GM21390 (cell line): ENCODE results near the gene CDH2.

Experiments used
- ATAC-seq: cut with Tn5 transposase; IDR thresholded peaks from one replicate; pipeline ENCODE4 v1.9.1; 2021; ENCODE audit not compliant: unreplicated experiment

The CDH2 gene

DNA sequence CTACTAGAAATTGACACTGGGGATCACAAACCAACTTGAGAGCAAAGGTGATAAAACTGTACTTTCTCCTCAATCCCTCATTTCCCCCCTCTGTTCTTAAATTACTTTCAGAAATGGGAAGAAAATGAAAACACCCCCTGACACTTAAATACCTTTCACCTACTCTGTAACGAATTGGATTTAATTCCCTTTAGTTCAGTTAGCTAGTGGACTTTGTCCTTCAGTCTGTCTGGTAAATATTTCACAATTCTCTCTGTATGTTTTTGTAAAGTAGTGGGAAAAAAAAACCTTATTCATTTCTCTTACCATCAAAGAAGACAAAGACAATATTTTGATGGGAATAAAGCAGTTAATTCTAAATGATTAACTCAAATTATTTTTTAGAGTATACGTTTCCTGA is 85.7 kb downstream of the CDH2 start:
- no peak for ATAC-seq

DNA sequence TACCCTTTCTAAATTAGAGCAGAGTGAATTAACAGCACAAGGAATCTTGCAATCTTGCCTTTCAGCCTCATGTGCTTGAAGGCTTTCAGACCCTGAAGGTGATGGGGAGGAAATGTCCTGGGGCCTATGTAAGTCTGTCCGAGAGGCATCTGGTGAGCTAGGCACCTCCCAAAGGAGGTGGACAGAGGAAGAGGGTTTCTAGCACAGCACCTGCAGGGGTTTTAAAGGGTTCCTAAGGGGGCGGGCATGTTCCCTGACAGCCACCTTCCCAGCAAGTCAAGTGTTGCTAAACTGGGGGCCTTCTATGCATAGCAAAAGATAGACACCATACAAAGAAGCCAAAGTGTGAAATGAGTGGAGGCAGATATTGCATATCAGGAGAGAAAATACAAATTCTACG is 88.5 kb downstream of the CDH2 start:
- no peak for ATAC-seq

DNA sequence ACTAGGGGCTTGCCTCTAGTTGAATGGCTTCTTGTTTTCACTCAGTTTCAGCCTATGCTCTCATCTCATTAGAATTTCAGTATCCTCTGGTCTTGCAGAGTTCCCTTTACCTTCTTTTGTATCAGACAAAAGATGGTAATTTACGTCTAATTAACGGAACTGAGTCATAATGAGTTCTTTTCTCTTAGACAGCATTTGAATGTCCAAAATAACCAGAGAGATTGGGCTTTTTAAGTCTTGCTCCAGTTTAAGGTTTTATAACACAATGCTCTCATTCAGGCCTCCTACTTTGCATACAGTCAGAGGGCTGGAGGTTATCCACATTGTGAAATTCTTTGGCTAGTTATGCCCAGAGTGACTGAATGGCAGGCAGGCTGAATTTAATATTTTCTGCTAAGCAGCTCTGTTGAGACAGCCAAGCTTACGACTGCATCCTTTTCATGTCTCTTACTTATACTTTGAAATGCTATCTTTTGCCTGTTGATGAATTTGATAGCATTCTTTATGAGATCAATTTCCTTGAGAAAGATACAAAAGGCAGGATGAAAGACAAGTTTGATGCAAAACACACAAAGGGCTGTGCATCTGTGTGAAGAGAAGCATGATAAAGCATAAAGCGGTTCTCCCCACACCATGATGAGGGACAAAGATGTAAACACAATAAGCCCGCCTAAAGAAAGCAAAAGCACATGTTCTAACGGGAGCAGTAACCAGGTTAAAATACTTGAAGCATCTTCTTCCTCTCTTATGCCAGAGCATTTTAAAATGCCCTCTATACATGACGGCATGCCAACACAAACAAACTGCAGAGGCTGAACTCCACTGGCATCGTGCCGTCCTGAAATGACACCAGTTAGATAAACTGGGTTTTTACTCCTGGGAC is 90.0 kb downstream of the CDH2 start:
- ATAC-seq = no peak

DNA sequence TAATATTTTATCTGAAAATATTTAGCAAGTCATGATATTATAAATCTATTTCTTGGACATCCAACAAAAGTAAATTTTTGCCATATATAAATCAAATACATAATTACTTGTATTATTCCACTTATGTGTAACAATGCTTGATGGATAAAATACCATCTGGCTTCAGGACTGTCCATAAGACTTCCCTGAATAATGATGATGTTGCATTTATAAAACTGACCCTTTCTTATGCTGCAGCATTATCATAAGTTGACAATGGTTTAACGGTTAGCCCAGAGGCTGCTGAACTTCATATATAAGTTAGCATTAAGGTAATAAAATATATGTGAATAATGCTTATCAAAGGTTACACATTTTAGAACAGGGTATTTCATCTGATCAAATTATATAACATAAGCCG is 95.4 kb downstream of the CDH2 start:
- ATAC-seq = no peak

DNA sequence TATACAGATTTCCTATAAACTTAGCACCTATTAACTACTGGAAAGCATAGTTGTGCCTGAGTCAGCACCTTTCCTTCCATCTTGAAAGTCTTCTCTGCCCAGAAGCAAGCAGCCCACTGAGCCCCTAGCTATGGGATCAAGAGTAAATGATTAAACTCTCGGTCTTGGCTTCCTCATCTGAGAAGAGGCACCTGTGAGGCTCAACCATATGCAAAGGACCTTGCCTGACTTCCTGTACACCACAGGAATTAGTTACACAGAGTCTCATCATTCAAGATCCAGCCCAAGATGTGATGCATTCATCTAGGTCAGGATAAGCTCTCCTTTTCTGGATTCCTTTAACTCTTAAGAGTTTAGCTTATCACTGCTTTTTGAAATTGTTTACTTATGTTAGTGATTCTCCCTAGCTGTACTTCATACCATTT is 96.0 kb downstream of the CDH2 start:
- ATAC-seq = no peak

DNA sequence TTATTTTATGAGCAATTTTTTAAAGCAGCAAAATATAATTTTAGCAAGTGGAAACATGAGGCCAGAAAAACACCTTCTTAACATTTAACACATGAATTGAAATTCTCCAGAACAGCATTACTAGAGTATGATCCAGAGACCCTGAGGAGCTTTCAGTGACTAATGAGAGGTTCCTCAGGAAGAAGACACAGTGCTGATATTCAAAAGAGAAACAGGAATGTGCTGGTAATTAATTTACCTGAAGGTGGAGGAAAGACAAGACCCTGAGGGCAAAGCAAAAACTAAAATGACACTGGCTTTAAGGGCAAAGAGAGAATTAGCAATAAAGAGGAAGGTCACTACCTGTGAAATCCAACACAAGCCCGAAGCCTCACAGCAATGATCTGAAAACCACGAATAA is 97.0 kb downstream of the CDH2 start:
- no peak for ATAC-seq

DNA sequence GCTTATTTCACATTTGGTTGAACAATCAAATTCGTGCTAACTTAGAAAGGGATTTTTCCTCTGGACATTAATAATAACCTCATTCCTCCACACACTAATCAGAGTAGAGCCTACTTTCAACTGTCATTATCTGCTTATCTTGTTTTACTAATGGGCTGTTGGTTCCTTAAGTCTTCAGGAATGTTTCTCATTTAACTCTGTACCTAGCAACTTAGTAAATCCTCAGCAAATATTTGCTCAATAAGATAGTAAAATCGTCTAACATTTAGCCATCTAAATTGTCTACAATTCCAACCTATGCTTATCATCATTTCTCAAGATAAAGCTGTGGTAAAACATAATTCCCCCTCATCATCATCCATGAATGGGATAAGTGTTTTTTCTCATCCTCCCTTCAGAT is 98.1 kb downstream of the CDH2 start:
- no peak for ATAC-seq

DNA sequence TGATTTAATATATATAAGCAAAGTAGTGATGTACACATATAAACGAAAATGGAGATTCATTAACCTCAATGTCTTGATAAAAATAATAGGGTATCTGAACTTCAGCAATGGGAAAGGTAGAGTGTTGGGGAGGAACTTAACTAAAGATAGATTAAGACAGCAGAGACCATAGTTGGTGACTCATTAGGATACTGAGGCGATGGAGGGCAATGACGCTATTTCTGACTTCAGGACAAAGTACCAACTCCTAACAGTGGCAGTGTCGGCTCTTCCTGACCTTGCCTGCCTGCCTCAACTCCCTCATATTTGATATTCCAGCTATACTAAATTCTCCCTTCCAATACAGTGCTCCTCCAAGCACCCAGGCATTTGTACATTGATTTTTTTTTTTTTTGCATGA is 98.6 kb downstream of the CDH2 start:
- ATAC-seq = no peak

DNA sequence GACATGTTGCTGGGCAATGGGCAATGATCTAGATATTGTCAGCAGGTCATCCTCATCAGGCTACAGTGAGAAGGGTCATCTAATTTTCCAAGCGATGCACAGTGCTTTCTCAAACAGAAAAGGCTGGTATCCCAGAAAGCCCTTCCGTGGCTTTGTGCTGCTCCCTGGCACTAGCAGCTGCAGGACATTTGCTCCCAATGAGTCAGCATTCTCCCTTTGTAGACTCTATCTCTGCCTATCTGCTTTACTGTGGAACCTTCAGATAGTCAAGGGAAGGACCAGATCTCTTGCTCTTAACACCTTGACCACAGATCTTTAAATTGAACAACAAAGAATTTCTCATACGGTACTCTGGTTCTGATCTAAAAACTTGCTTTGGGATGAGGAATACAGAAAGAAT is 101.4 kb downstream of the CDH2 start:
- ATAC-seq = no peak

DNA sequence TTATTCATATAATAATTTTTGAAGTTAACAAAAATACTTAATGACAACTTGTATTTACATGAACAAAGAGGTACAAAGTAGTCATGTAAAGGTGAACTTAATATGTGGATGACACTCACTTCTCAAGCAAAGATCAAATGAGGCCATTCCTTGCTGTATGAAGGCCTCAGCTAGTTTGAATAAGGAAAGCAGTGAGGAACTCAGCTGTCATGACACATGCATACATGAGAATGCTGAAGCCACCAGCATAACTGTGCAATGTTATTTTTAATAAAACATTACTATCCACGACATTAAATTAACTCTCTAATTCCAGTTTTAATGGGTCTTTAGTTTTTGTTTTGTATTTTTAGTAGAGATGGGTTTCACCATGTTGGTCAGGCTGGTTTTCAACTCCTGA is 102.9 kb downstream of the CDH2 start:
- no peak for ATAC-seq

DNA sequence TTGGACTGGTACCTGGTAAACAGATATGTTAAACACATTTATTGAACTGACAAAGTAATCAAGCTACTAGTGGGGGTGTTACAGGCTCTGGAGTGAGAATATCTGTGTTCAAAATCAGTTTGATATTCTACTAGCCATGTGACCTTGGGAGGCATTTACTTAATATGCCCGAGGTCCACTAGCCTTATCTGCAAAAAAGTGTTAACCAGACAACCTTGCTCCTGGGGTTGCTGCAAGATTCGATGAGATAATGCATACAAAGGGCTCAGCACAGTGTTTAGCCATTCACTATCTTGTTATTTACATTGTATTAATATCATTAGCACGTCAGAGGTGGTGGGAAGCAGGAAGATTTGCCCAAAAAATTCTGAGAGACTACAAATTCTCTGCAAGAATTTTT is 103.3 kb downstream of the CDH2 start:
- ATAC-seq = no peak

DNA sequence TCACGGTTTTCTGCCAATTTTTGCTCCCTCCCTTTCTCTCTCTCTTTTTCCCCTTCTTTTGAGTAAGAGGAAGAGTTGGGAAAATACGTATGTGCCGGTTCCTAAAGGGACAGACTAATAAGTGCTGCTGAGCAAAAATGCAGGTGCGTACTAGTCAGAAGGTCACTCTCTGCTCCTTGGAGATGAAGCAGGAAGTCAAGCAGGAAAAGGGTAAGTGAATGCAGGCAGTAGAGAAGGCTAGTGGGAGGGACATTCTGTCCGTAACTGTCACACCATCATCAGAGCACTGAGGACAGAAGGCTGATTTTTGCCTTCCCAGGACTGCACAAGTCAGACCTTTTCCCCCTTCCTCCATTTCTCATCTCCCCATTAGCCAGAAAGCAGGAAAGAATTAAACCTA is 105.7 kb downstream of the CDH2 start:
- ATAC-seq = no peak

DNA sequence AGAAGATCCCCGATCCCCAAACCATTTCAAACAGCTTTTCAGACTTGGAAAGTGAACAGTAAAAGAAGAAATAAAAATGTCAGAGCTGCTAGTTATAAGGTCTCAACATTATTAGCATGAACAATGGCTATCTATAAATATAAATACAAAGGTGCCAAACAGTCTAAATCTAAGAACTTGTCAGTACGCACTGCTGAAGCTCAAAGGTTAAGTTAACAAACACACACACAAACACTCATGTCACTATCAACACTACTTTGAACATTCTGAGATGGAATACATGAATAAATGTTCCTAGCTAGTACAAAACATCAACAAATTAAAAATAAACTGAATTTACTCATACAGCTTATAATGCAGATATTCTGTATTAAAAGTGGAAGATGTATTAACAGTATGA is 108.7 kb downstream of the CDH2 start:
- ATAC-seq = no peak

DNA sequence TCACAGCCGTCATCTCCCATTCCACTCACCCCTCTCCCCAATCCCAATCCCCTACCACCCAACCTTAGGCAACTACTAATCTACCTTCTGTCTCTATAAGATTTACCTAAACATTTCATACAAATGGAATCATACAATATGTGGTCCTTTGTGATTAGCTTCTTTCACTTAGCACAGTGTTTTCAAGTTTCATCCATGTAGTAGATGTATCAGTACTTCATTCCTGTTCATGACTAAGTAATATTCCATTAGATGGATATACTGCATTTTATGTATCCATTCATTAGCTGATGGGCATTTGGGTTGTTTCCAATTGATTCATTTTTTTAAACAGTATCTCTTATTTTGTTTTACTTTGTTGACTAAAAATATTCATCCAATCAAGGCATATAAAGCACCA is 109.6 kb downstream of the CDH2 start:
- no peak for ATAC-seq

DNA sequence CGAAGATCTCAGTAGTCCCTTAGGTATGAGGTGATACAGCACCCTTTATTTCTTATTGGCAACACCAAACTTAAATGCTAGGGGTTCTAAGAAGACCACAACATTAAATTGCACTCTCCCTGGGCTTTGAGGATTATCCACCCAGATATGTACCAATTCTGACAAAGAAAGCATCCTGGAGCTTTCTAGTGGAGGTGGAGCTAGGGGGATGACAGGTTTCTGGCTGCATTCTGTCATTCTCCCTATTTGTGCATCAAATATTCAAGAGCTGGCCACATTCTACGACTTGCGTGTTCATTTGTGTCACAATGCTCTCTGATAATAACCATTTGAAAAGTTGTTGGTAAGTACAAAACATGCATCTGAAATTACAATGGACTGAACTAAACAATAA is 111.1 kb downstream of the CDH2 start:
- no peak for ATAC-seq

DNA sequence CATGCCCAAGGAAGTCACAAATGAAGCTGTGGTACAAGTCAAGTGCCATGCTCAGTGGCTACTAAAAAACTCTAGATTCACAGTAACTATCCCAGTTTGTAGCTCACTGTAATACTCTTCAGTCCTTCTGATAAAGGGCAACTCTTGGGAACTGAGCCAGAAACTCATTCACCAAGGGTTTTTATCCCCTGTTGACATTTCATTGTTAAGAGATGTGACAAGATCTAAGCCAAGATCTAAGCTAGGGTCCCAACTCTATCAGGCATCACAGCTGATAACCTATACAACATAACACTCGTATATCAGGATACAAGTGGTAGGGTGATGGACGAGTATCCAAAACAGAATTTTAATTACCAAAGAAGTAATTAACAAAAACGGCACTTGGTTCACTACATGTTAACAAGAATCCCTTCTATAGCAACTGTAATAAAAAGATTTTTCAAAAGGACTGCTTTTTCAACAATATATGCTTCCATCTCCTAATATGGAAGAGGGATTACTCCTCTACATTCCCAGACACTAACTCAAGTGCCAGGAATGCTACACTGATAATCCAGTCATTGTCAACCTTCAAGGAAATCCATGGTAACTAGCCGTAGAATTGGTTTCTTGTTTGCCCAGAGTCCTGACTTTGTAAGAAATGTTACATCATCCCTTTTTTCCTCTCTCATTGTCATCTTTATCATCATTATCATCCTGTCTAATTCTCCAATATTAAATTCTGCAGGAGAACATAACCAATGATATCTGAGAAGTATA is 111.7 kb downstream of the CDH2 start:
- no peak for ATAC-seq

DNA sequence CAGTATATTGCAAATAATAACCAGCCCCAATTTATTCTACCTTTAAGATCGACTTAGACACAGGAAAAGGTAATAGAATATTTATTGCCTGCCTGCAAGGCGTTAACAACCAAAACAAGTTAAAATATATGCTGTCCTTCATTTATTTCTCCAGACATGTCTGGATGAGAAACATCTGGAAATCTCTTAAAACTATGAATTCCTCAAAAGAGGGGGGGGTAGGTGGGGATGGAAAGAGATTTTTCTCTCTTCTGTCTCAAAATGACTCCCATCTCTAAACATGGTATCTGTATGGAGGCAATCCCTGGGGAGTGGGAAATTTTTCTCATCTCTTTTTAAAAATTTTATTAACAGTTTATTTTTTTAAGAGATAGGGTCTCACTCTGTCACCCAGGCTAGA is 113.0 kb downstream of the CDH2 start:
- ATAC-seq = no peak

DNA sequence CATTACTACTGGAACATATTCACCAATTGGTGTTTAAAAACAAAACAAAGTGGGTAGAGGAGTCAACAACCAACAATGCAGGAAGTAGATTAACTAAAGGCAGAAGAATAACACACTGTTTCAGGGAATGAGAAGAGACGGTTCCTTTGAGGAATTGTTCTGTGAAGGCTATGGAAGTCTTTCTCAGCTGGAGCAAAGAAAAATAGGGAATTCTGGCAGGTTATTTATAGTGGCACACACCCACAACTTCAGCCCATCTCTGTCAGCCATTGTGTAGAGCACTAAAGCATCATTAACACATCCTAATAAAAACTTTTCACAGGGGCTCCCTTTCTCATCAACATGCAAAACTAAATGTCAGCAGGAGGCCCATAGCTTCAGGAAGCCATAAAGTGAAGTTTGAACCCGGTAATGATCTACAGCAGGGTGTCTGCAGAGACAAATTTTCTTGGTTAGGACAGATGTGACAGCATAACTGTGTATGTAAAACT is 113.6 kb downstream of the CDH2 start:
- no peak for ATAC-seq

DNA sequence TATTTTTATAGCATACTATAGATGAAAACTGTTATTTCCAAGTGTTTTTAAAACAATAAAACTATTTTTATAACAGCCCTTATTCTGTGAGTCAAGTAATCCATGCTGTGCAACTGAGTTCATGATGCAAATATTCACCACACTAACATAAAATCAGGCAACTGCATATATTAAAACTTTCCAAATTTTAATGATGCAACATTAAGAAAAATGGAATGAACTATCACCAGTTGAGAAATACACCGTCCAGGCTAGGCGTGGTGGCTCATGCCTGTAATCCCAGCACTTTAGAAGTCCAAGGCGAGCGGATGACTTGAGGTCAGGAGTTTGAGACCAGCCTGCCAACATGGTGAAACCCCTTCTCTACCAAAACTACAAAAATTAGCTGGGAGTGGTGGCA is 114.5 kb downstream of the CDH2 start:
- no peak for ATAC-seq

DNA sequence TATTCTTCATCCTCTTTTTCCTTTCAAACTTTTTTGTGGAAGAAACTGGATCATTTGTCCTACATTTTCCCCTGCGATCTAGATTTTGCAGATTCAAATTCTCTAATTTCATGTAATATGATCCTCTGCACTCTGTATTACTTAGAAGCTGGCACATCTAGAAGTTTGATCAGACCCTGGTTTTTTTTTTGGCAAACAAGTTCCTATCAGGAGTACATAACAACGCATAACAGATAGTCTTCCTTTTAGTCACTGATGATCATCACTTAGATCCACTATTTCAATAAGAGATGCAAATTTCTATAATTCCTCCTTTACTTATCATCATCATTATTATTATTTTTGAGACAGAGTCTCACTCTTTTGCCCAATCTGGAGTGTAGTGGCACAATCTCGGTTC is 117.1 kb downstream of the CDH2 start:
- ATAC-seq = no peak

DNA sequence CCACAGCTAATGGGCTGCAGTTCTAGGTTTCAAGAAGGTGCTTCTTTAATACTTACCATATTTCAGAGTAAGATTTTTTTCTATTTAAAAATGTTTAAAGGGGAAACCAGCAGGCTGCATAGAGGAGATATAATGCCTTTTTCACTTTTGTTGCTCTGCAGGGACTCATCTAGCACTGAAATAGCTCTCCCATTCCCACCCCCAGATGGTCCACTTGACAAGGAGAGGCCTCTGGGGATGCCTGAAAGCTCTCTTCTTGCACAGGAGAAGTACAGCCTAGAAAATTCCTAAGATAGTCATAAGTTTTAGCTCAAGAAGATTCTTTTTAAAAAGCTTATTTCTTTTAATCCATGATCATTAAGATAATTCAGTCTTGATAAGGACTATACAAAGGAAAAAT is 126.4 kb downstream of the CDH2 start:
- no peak for ATAC-seq

DNA sequence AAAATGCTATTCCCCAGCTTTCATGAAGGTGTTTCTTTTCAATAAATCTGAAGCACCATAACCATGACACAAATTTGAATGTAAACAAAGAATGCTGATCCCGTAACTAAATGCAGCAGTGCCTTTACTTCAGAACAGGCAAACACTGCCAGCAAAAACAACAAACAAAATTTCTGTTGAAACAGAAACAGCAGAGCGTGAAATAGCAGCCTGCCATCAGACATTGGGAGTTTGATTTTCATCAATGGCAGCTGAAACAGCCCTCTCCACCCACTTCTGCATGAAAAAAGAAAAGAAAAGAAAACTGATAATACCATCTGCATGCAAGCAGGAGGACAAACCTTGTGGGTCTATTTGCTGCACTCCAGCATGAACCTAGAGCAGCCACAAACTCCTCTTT is 128.3 kb downstream of the CDH2 start:
- no peak for ATAC-seq
